Psoas muscle (tissue), 8 donors: ENCODE results near the gene FDX2. TPM values are rescaled to one million over a fixed set of nuclear protein-coding genes. Genes with fewer than 3 reads are reported as not detected.

Experiments
- ATAC-seq, 4 donors: fragments of 200-7000 bp; cut with Tn5 transposase; one replicate each; pipeline ENCODE4 v1.9.1; 2020; ENCODE audit warnings: moderate library complexity in 3 of 4, mild to moderate bottlenecking in 2 of 4
- DNase-seq, 2 donors: peaks; one replicate each; pipeline ENCODE4 v3.0.0-alpha.2; 2020
- H3K27ac ChIP-seq: fragments of 200-600 bp; one replicate; pipeline ENCODE4 v1.8.0; 2022
- H3K27me3 ChIP-seq, 3 donors: fragments of 200-600 bp in 1 of 3; one replicate each; pipeline versions ENCODE4 v1.6.1 to v1.8.0; 2013 to 2022; ENCODE audit warnings: low read length in 2 of 3, mild to moderate bottlenecking in 2 of 3, moderate library complexity in 1 of 3; ENCODE audit not compliant: insufficient read depth in 3 of 3
- H3K36me3 ChIP-seq, 2 donors: fragments of 200-600 bp in 1 of 2; one replicate each; pipeline versions ENCODE4 v1.6.1 to v1.8.0; 2013 to 2022; ENCODE audit warnings: low read depth in 1 of 2, mild to moderate bottlenecking in 1 of 2, moderate library complexity in 1 of 2; ENCODE audit not compliant: insufficient read depth in 1 of 2
- H3K4me1 ChIP-seq: fragments of 200-600 bp; one replicate; pipeline ENCODE4 v1.8.0; 2022
- H3K4me3 ChIP-seq: fragments of 200-600 bp; one replicate; pipeline ENCODE4 v1.8.0; 2022; ENCODE audit warnings: mild to moderate bottlenecking
- H3K9me3 ChIP-seq: fragments of 200-600 bp; one replicate; pipeline ENCODE4 v1.8.0; 2022
- WGBS, 3 donors: extraction: QIAGEN DNeasy Blood & Tissue Kit; methylation state at CpG; one replicate each; pipeline versions ENCODE4 v1.1.6 to v1.1.7; 2013; 5-methylcytosine and 5-hydroxymethylcytosine counted together
- intact Hi-C, 2 donors: fragments of 100-400 bp; cut with DNase I; formaldehyde crosslinking; loops; one replicate each; pipeline versions ENCODE4 v1.11.0 to v1.14.2; 2022
- polyA plus RNA-seq, 3 donors: library from polyadenylated mRNA; stranded (reverse); fragments of 200-250 nt; gene quantifications; one replicate each; pipeline ENCODE4 v1.2.3, GENCODE V29; 2013
- total RNA-seq, 4 donors: library from RNA; stranded (reverse); fragmentation: NEBNext Ultra II Directional in 2 of 4; extraction: Animal tissue kit (Norgen Biotek cat#: 25700) in 2 of 4; gene quantifications; one replicate each; pipeline versions ENCODE4 v1.2.1 to v1.2.4, GENCODE V29; 2021 to 2023
- TF ChIP-seq, protein P1 (sequence below): fragments of 200-600 bp; IDR thresholded peaks from one replicate; pipeline ENCODE4 v1.8.0; 2022; ENCODE audit warnings: antibody characterized with exemption
- donor health status: healthy with polysubstance abuse.
- donor health status: DM: no; HTN: no; CAD: no; lungs with moderate emphysema.
- donor health status: Bipolar disorder and iron deficiency.
- donor health status: healthy.
- donor health status: DM: yes; HTN: yes; CAD: no.
- donor health status: DM: no; HTN: no; CAD: no.
- donor health status: DM: no; HTN: no; CAD: no.
- donor health status: DM: yes; HTN: yes; CAD: no.

The FDX2 gene
- total and polyA plus RNA-seq, 7 donors = 16.0 to 52.5 (median 21.8) TPM

DNA sequence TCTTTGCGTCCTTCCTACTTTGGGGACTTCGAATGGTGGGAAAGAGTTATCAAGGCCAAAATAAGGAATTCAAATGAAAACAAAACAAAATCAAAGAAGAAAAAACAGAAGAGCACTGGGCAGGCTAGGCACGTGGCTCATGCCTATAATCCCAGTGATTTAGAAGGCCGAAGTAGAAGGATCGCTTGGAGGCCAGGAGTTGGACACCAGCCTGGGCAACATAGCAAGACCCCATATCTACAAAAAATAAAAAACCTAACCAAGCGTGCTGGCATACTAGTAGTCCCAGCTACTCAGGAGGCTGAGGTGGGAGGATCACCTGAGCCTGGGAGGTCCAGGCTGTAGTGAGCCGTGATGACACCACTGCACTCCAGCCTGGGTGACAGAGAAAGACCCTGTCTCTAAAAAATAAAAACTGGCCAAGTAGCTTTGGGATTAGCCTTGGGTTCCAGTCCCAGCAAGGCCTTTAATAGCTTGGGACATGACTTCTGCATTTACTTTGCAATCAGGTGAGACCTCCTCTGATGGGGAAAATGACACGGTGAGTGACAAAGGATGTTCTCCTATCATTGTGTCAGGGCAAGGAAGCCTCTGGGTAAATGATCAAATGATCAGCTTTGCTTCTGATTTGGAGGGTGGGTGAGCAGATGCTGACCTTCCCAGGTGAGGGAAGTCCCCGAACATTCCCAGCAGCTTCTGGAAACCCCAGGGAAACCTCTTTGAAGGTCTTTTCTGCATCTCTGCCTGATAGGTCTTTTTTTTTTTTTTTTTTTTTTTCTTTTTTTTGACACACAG lies 37.8 kb downstream of the FDX2 start:
- H3K4me1 ChIP-seq = no peaks in the 10 kb centered on the region

GRCh38 chr19:10274589-10274988 lies 41.2 kb downstream of the FDX2 start:
- Histone ChIP-seq H3K4me1 (peaks cover 14% of the 10 kb centered on the region), H3K4me3 (no peak overlapping the region), H3K9me3 (no peaks in the 10 kb centered on the region), H3K27me3 (peaks cover 0 to 21% (median 1%) of the 10 kb centered on the region in 3 donors), H3K27ac (no peak overlapping the region), H3K36me3 (peaks cover 0 to 8% of the 10 kb centered on the region in 2 donors)
- DNase-seq (no peak), ATAC-seq (no peak)
- TF ChIP-seq, protein P1, sequence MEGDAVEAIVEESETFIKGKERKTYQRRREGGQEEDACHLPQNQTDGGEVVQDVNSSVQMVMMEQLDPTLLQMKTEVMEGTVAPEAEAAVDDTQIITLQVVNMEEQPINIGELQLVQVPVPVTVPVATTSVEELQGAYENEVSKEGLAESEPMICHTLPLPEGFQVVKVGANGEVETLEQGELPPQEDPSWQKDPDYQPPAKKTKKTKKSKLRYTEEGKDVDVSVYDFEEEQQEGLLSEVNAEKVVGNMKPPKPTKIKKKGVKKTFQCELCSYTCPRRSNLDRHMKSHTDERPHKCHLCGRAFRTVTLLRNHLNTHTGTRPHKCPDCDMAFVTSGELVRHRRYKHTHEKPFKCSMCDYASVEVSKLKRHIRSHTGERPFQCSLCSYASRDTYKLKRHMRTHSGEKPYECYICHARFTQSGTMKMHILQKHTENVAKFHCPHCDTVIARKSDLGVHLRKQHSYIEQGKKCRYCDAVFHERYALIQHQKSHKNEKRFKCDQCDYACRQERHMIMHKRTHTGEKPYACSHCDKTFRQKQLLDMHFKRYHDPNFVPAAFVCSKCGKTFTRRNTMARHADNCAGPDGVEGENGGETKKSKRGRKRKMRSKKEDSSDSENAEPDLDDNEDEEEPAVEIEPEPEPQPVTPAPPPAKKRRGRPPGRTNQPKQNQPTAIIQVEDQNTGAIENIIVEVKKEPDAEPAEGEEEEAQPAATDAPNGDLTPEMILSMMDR = no peak
- intact Hi-C loops = loop anchor here in 1 of 2 donors (5.0 kb wide), 1 partner anchor 58 kb away; the partner anchor contains the start of gene RAVER1
- WGBS, 3 donors = 77 to 86% (median 82%) methylated on average over 10 of the region's 10 CpGs

More for the DNA sequence above, 37.8 kb downstream of the FDX2 start:
- Histone ChIP-seq H3K36me3 (peaks cover 0 to 8% of the 10 kb centered on the region in 2 donors), H3K9me3 (no peaks in the 10 kb centered on the region), H3K4me3 (no peak overlapping the region), H3K27me3 (peaks cover 0 to 3% (median 0%) of the 10 kb centered on the region in 3 donors), H3K27ac (no peak overlapping the region)
- WGBS, 3 donors = 86 to 92% (median 87%) methylated on average over 9 of the region's 9 CpGs
- ATAC-seq (no peak), DNase-seq (no peak)
- TF ChIP-seq, protein P1 = no peak
- intact Hi-C loops = no loop called here

DNA sequence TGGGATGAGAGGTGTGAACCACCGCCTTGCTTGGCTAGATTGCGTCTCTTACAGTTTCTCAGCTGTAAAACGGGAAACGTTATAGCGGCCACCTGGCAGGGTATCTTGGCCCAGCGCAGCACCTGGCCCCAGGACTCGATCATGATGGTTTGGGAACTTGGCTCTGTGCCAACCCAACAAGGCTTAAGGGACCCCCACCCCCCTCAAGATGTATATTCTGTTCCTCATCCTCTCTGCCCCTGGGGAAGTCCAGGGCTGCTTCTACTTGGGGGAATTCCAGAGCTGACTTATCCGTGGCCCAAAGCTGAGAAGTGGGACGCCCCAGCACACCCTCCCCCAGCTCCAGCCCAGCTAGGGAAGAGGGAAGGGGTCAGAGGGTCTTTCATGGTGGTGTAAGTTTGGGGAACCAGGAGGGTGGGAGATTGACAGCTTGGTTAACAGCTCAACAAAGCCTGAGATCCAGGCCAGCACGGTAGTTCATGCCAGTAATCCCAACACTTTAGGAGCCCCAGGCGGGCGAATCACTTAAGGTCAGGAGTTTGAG lies 44.2 kb downstream of the FDX2 start:
- Histone ChIP-seq H3K9me3 (no peaks in the 10 kb centered on the region), H3K27me3 (peaks cover 0 to 22% (median 1%) of the 10 kb centered on the region in 3 donors), H3K36me3 (peaks cover 0 to 8% of the 10 kb centered on the region in 2 donors), H3K4me3 (peak overlapping the region; percentile 66), H3K4me1 (peaks cover 16% of the 10 kb centered on the region), H3K27ac (peak overlapping the region; percentile 72)
- 23 to 29% (median 26%) methylated on average over 12 of the region's 12 CpGs for WGBS, 3 donors
- peak in 1 of 4 donors; percentile 3 for ATAC-seq
- DNase-seq = no peak
- TF ChIP-seq, protein P1 = no peak
- intact Hi-C loops = loop anchor here in 1 of 2 donors (5.0 kb wide), 1 partner anchor 61 kb away; the partner anchor contains the start of gene RAVER1

DNA sequence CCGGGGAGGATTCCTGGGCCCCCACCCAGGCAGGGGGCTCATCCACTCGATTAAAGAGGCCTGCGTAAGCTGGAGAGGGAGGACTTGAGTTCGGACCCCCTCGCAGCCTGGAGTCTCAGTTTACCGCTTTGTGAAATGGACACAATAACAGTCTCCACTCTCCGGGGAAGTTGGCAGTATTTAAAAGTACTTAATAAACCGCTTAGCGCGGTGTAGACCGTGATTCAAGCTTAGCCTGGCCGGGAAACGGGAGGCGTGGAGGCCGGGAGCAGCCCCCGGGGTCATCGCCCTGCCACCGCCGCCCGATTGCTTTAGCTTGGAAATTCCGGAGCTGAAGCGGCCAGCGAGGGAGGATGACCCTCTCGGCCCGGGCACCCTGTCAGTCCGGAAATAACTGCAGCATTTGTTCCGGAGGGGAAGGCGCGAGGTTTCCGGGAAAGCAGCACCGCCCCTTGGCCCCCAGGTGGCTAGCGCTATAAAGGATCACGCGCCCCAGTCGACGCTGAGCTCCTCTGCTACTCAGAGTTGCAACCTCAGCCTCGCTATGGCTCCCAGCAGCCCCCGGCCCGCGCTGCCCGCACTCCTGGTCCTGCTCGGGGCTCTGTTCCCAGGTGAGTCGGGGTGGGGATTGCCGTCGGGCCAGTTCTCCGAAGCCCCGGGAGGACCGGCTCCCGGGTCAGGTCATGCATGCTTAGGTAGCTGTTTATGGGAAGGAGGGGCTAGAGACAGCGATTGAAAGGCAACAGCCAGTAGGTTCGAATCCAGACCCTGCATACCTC lies 45.0 kb downstream of the FDX2 start, which contains the start of gene ICAM1:
TSS of gene ICAM1 (plus strand) at position 505 of the 779 bp plus-strand sequence. CDS start at position 545, 40 bp downstream.
- peaks cover 16% of the 10 kb centered on the region for H3K4me1 ChIP-seq
- 2% methylated on average over 41 to 51 of the region's 51 CpGs for WGBS, 3 donors
- intact Hi-C loops = loop anchor here in 1 of 2 donors (5.0 kb wide), 1 partner anchor 61 kb away; the partner anchor contains the start of gene RAVER1
- H3K36me3 ChIP-seq = peaks cover 0 to 8% of the 10 kb centered on the region in 2 donors
- peak; percentile 85 to 89 for DNase-seq
- H3K9me3 ChIP-seq = no peaks in the 10 kb centered on the region
- peak within 1 kb of the TSS; percentile 72 for H3K27ac ChIP-seq
- H3K4me3 ChIP-seq = peak within 1 kb of the TSS; percentile 66
- peak; percentile 54 to 83 (median 64) for ATAC-seq
- peaks cover 0 to 22% (median 1%) of the 10 kb centered on the region in 3 donors for H3K27me3 ChIP-seq
- TF ChIP-seq, protein P1 = no peak
